ENCODE results near the gene CALML6.
"Not testable (repeated sequence)": the region's sequence is repeated elsewhere in the genome, so short reads cannot be mapped to it uniquely, and the experiment has no call there.

CALML6 gene, protein sequence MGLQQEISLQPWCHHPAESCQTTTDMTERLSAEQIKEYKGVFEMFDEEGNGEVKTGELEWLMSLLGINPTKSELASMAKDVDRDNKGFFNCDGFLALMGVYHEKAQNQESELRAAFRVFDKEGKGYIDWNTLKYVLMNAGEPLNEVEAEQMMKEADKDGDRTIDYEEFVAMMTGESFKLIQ

DNA sequence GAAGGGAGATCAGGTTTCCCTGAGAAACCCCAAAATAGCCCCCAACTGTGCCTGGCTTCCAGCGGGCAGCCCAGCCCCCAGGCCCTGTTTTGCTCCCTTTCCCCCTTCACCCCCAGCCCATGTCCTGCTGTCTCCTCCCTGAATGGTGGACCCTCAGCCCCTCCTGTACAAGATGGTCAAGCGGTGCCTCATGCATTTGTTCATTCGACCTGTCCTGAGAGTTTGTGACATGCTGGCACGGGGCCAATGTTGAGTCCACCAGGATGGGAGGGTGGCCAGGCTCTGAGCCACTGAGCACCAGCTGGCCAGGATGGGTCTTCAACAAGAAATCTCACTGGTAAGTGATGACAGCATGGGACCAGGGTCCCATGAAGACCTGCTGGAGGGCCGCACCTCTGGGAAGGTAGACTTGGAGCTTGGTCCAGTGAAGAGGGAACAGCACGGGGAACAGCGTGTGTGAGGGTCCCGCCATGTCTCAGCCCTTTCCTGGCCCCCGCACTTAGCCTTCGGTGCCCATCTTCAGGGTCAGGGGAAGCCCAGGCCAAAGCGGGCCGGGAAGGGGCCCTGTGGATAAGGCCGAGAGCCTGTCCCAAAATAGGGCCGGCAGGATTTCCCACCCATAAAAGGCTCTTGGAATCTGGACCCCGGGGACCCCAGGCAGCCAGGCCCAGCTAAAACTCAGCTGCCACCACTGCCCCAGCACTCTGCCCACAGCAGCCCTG is at the start of gene CALML6:
TSS of gene CALML6 (plus strand) at position 290 of the 722 bp plus-strand sequence. CDS start at position 311, 21 bp downstream.
- DNase-seq = no peak

DNA sequence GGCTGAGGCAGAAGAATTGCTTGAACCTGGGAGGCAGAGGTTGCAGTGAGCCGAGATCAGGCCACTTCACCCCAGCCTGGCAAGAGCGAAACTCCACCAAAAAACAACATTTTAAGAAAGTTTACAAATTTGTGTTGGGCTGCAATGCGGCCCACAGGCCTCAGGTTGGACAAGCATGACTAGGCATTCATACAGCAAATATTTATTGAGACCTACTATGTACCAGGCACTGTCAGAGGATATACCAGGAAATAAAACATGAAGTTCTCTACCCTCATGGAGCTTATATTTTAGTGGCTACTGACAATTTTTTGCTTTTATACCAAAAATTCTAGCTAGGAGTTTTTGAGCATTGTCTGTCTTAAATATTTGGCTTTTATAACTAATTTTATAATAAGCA is 47.9 kb upstream of the CALML6 start:
- no peak for DNase-seq

DNA sequence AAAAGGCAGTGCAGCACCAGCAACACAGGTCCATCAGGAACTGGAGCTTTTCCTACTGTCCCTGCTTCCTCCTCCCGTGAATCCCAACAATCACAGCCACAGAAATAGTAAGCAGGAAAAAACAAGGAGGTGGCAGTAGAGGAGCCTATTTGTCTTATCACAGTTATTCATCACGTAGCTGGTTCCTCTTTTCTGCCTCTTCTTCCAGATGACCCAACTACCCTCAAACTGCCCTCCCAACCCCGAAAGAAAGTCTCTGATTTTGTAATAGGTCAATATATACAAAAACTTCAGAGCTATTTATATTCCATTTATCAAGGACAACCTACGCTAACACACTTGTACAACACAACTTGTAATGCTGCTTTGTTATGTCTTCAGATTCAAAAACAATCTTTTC is 45.6 kb upstream of the CALML6 start:
- no peak for DNase-seq

DNA sequence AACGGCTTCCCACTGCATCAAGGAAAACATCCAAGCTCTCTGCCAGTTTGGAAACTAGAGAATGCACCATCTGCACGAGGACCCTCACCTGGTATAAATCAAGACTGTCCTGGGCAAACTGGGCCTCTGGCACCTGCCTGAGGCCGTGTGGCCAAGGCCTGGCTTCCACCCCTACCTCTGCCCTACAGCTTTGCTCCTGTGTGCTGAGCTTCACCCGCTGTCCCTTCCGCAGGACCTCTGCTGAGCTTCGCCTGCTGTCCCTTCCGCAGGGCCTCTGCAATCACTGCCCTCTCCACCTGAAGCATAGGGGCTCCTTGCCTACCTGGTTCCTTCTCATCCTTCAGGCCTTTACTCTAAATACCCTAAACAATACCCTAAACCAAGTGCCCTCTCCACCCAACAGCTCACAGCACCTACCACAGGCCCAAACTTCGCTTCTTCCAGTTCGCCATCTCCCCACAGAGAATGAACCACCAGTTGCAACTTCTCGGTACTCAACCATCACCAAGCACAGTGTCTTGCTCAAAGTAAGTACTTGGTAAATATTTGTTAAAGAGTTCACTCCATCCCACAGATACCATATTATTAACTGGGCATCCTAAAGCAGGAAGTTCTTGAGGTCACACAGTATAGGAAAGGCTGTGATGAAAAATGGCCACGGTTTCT is 42.6 kb upstream of the CALML6 start:
- DNase-seq = no peak

DNA sequence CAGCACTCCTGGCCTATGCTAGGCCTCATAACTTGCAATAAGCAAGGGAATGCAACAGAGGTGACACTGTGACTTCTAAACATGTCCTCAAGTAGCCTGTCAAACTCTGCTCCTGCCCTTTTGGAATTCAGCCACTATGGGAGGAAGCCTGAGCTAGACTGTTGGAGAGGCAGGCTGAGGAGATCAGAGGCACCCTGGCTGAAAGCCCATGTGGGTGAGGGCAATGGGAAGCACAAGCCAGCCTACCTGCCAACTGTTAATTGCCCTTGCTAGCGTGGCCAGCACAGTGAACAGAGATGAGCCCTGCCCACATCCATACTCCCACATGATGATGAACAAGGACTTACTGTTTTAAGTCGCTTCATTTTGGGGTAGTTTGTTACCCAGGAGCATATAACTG is 41.9 kb upstream of the CALML6 start:
- no peak for DNase-seq

DNA sequence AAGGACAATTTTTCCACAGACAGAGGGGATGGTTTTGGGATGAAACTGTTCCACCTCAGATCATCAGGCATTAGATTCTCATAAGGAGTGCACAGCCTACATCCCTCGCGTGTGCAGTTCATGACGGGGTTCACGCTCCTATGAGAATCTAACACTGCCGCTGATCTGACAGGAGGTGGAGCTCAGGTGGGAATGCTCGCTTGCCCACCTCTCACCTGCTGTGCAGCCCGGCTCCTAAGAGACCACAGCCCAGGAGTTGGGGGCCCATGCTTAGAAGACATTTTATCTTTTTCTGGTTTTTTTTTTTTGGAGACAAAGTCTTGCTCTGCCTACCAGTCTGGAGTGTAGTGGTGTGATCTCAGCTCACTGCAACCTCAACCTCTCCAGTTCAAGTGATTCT is 40.2 kb upstream of the CALML6 start:
- DNase-seq = no peak

DNA sequence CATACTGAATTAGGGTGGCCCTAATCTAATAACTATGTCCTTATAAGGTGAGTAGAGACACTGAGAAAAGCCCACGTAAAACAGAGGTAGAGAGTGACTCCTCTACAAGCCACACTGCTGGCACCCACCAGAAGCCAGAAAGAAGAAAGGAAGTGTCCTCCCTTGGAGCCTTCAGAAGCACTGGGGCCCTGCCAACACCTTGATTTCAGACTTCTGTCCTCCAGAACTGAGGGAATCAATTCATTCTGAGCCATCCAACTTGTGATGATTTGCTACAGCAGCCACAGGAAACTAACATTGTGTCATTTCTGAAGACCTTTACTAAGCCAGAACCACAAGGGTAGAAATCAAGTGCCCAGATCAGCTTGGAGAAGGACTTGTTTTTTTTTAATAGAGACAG is 39.1 kb upstream of the CALML6 start:
- no peak for DNase-seq

DNA sequence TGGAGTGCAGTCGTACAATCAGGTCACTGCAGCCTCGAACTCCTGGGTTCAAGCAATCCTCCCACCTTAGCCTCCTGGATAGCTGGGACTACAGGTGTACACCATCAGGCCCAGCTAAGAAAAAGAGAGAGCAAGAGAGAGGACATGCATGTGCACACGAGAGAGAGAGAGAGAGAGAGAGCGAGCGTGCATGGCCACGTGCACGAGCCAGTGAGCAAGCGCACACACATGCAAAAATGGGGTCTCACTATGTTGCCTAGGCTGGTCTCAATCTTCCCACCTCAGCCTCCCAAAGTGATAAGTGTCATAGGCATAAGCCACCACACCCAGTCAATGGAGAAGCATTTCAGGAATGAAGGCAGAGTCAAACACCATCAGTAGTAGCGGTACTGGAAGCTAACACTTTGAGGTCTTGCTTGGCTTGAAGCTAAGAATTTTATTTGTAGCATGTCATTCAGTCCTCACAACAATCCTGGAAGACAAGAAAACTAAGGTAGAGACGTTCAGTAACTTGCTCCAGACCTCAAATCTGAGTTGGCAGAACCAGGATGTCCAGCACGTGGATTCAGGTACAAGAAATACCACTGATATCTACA is 38.6 kb upstream of the CALML6 start:
- DNase-seq = no peak

DNA sequence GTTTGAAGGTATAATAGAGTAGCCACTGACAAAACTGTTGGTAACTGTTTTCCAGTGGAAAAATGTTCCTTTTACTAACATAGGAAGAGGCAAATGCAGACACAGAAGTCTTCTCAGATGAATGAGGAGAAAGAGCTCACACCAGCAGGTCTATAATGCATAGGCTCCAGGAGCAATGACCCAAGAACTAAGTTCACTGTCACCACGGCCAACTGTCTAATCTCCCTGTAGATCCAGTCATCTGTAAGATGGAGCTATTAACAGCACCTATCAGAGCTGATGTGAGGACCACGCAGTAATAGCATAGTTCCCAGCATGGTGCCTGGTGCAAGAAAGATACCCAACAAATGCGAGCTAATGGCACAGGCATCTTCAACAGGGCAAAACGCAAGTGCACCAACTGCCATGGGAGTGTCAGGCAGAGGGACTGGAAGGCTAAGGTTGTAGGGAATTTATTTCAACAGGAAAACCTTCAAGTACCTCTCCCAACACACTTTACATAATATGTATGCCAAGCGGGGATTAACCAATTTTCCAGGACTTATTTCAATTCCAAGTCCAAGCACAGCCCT is 37.1 kb upstream of the CALML6 start:
- DNase-seq = no peak

DNA sequence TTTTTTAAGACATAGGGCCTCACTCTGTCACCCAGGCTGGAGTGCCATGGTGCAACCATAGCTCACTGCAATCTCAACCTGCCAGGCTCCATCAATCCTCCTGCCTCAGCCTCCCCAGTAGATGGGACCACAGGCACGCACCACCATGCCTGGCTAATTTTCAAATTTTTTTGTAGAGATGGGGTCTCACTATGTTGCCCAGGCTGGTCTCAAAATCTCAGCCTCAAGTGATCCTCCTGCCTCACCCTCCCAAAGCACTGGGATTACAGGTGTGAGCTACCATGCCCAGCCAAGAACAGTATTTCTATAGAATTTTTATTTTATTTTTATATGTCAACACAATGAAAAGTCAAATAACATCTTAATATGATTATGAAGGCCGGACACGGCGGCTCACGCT is 35.1 kb upstream of the CALML6 start:
- no peak for DNase-seq

DNA sequence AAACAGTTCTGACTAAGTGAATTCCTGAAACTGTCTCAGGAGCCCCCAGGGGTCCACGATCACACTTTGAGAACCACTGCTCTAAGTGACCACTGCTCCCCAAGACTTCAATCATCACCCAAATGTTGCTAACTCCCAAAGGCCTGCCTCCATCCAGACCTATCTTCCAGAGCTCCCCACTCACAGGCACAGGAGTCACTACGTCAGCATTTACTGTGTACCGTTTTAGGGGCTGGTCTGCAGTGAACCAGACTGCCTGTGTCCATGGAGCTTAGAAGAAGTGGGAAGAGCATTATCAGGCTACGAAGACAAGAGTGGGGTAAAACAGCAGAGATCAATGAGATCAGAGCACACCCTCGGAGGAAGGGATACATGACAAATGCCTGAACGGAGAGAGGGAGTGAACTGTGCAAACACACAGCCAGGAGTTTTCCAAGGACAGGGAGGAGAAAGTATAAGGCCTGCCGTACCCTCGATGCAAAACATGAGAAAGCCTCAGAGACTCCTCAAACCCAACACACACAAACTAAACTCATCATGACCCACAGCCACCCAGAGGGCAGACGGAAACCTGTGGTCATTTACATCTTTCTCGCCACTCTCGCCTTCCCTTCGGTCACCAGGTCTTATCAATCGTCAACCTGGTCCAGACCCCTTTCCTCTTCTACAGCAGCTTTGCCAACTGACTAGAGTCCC is 34.3 kb upstream of the CALML6 start:
- DNase-seq = no peak

DNA sequence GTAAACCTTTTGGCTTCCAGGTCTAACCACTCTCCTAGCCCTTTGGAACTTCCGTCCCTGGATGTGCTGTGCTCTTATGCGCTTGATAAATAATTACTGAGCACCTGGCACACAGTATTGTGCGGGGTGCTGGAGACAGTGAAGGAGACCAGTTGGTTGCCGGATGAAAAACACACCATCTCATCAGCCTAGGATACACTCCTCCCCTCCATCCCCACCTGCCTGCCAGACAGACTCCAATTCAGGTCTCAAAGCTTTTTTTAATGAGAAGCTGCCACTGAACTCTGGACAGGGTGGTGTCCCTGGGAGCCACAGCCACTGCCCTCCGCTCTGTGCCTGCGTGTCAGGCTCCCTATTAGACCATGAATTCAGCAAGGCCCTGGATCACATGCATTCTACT is 33.3 kb upstream of the CALML6 start:
- no peak for DNase-seq

DNA sequence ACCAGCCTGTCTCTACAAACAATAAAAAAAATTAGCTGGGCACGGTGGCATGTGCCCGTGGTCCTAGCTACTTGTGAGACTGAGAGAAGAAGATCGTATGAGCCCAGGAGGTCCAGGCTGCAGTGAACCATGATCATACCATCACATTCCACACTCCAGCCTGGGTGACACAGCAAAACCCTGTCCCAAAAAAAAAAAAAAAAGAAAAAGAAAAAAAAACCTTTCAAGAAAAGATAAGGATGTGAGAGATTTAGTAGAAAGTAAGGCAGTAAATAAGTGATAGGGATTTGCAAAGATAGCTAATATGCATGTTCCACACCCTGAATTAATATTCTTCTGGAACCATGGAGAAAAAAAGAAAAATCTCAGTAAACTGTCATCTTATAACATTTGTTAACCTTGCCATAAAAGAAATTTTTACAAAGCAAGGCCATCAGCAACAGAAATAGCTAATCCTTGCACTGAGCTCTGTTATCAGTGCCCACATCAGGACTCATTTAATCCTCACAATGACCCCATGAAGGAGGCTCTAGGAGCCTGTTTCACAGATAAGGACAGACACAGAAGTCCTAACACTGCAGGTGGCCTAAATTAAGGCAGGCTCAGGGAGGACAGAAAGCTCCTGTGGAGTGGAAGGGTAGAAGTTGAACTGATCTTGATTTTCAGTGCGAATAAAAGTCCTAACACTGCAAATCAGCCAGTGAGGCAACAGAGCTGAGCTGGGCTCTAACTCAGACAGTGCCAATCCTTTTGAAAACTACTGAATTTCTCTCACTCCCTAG is 31.8 kb upstream of the CALML6 start:
- DNase-seq = no peak

DNA sequence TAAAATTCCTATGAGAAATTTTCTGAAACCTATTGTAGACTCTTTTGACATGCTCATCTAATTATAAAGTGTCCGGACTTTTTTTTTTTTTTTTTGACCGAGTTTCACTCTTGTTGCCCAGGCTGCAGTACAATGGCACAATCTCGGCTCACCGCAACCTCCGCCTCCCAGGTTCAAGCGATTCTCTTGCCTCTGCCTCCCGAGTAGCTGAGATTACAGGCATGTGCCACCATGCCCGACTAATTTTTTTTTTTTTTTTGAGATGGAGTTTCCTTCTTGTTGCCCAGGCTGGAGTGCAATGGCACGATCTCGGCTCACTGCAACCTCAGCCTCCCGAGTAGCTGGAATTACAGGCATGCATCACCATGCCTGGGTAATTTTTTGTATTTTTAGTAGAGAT is 31.2 kb upstream of the CALML6 start:
- not testable (repeated sequence) for DNase-seq

DNA sequence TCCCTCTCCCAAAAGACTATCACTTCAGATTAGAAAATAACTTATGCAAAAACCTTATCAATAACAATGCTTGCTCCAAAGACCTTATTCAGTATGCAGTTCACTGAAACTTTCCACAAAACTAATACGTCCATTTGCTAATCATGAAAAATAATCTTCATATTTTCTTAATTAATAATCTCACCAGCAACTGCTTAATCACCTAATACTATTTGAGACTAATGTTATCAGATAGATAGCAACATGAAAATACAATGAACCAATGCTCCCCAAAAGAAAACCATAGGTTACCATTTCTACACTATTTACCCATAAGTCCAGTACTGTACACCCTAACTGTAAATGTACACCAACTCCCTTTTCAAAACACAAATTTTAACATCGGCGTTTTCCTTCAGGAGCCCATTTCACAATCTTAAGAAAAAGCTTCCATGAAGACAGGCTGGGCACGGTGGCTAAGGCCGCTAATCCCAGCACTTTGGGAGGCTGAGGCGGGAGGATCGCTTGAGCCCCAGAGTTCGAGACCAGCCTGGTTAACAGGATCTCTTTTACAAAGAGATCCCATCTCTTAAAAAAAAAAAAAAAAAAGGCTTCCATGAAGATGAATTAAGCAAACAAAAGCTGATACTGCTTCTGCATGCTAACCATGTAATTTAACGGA is 25.8 kb upstream of the CALML6 start:
- DNase-seq = peak; percentile 18

DNA sequence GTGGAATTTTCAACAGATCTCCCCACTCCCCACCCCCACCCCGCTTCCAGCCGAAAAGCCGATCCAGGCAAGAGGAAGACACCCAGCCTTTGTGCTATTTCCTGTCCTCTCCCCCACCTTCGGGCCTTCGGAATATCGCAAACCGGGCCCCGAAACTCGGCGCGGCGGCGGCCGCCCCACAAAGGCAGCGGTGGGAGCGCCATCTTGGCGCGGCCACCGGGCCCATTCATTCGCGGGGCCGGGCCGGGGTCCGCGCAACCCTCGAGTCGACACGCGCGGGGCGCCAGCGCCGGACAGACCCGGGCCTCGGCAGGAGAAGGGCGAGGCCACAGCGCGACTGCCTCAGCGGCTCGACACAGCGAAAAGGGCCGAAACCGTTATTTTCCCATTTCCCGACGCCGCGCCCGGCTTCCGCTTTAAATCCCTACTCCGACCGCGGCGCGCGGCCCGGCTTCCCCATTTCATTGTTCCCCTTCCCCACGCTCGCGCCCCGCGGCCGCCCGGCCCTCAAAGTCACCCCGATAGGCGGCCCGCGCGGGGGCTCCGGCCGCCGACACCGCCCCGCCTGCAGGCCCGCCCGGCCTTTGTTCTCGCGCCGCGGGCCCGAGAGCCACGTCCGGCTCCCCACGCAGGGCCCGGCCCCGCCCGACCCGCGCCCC is 25.1 kb upstream of the CALML6 start:
- peak; percentile 54 for DNase-seq

DNA sequence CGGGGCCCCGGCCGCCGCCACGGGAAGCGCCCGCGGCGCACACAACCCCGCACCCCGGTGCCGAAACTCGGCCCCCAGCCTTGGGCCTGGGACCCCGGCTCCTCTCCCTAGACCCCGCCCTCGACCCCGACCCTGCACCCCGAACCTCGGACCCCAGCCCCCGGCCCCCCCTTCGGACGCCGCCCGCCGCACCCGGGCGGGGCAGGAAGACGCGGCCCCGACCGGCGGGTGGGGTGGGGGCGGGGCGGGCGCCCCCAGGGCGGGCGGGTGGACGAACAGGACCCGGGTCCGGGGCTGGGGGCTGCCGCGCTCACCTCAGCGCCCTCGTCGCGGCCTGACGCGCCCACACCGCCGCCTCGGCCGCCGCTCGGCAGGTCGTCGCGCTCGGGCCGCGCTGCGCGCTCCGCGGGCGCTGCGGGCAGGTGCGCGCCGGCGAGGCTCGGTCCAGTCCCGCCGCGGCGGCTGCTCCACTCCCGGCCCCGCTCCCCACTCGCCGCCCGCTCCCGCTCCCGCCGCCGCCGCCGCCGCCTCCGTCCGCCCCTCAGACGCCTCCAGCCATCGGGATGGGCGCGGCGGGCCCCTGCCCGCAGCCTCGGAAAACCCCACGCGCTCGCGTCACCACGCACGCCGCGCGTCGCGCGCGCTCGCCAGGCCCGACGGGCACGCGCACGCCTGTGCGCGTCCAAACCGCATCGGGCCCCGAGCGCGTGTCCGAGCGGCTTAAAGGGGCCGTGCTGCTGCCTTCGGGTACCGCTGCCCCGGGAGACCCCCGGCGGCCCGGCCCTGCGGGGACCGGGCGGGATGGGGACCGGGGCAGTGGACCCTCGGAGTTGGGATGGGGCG is 24.3 kb upstream of the CALML6 start, which contains the start of gene GNB1:
TSS of gene GNB1 (minus strand) at position 582 of the 843 bp plus-strand sequence. CDS start 65,634 bp downstream, outside the sequence.
- DNase-seq = peak; percentile 85

DNA sequence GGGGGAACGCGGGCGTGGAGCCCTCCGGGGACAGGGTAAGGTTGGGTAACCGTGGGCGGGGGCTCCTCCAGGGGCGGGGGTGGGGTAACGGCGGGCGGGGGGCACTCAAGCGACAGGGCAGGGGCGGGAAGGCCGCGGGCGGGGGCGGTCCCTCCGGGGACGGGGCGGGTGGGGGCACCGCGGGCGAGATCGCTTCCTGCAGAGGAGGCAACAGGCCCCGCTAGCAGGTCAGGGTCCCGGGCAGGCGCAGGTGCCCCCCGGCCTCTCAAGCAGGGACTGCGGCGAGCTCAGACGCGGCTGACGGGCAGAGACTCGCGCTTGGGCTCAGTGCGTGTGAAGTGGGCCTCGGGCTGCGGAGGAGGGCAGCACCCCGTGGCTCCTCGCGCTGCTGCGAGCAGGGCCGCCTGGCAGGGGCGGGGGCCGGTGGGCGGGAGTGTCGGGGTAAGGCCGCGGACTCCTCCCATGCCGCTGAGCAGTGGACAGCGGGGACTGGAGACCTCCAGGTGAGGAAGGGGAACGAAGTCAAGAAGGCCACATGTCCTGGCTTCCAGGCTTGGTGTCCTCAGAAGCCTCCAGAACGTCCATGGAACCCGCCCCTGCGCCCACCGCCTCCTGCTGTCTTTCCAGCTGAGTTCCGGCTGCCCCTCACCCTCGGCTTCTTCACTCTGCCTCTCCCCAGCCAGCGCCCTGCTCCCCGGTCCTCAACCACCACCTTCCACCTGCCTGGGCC is 23.5 kb upstream of the CALML6 start:
- peak; percentile 39 for DNase-seq
